GM19397 (cell line): ENCODE data around the gene SPTBN1.
"Not testable (repeated sequence)": the region's sequence is repeated elsewhere in the genome, so short reads cannot be mapped to it uniquely, and the experiment has no call there.

ENCODE experiments used
- ATAC-seq: cut with Tn5 transposase; IDR thresholded peaks from one replicate; pipeline ENCODE4 v1.9.1; 2021; ENCODE audit warnings: mild to moderate bottlenecking, moderate library complexity; ENCODE audit not compliant: unreplicated experiment

Gene SPTBN1

GRCh38 chr2:54468673-54469072 lies 12.5 kb downstream of the SPTBN1 start:
- ATAC-seq: no peak

GRCh38 chr2:54469484-54470053 lies 13.4 kb downstream of the SPTBN1 start:
- no peak for ATAC-seq

- ATAC-seq: no peak
Observed at GRCh38 chr2:54470266-54470938, 14.3 kb downstream of the SPTBN1 start.

- ATAC-seq: peak; percentile 71
Observed at GRCh38 chr2:54471221-54471711, 15.1 kb downstream of the SPTBN1 start.

GRCh38 chr2:54473851-54474250 lies 17.7 kb downstream of the SPTBN1 start:
- ATAC-seq: no peak

- ATAC-seq: no peak
Observed at GRCh38 chr2:54475285-54475684, 19.2 kb downstream of the SPTBN1 start.

GRCh38 chr2:54475919-54476318 lies 19.8 kb downstream of the SPTBN1 start:
- no peak for ATAC-seq

GRCh38 chr2:54476852-54477251 lies 20.7 kb downstream of the SPTBN1 start:
- no peak for ATAC-seq

- no peak for ATAC-seq
Observed at GRCh38 chr2:54477896-54478295, 21.8 kb downstream of the SPTBN1 start.

- ATAC-seq: no peak
Observed at GRCh38 chr2:54478899-54479298, 22.8 kb downstream of the SPTBN1 start.

GRCh38 chr2:54479424-54479823 lies 23.3 kb downstream of the SPTBN1 start:
- ATAC-seq: no peak

- ATAC-seq: peak; percentile 69
Observed at GRCh38 chr2:54480025-54480424, 23.9 kb downstream of the SPTBN1 start.

GRCh38 chr2:54481686-54482085 lies 25.6 kb downstream of the SPTBN1 start:
- ATAC-seq: no peak

- ATAC-seq: no peak
Observed at GRCh38 chr2:54482715-54483114, 26.6 kb downstream of the SPTBN1 start.

- ATAC-seq: no peak
Observed at GRCh38 chr2:54483426-54483825, 27.3 kb downstream of the SPTBN1 start.

- ATAC-seq: not testable (repeated sequence)
Observed at GRCh38 chr2:54485756-54486155, 29.6 kb downstream of the SPTBN1 start.

- no peak for ATAC-seq
Observed at GRCh38 chr2:54486766-54487165, 30.6 kb downstream of the SPTBN1 start.

- no peak for ATAC-seq
Observed at GRCh38 chr2:54490863-54491262, 34.7 kb downstream of the SPTBN1 start.

- ATAC-seq: no peak
Observed at GRCh38 chr2:54492335-54492734, 36.2 kb downstream of the SPTBN1 start.

GRCh38 chr2:54494087-54494486 lies 38.0 kb downstream of the SPTBN1 start:
- no peak for ATAC-seq

GRCh38 chr2:54496920-54497319 lies 40.8 kb downstream of the SPTBN1 start:
- no peak for ATAC-seq

- ATAC-seq: no peak
Observed at GRCh38 chr2:54497763-54498680, 41.9 kb downstream of the SPTBN1 start.
